ENCODE data around the gene PHF5A.

DNA sequence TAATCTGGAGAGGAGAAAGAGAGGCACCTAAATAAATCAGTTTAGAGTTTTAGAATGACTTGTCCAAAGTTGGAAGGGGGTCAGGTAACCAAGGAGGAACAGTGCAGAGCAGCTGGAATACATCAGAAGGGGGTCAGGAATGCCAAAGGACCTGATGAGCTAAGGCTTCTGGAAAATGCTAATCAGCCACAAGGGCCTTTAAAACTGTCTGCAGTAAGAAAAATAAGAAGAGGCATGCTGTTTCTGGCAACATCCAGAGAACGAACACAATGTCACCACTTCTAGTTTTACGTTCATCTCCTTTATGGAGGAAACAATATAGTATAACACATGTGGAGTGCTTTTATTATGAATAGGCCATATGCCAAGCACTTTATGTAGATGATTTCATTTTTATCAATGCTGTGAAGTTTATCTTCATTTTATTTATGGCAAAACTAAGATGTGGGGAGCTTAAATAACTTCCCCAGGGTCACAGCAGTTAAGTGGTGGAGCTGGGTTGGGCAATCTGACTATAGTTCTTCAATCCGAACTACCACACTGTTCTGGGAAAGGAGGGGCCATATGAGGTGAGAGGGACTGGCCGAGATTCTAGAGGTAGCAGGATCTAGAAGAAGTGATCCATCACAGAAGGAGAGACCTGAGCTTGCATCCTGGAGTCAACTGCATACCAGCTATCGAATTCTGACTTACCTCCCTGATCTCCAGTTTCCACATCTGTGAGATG is 23.0 kb upstream of the PHF5A start:
- TF ChIP-seq, protein P1, sequence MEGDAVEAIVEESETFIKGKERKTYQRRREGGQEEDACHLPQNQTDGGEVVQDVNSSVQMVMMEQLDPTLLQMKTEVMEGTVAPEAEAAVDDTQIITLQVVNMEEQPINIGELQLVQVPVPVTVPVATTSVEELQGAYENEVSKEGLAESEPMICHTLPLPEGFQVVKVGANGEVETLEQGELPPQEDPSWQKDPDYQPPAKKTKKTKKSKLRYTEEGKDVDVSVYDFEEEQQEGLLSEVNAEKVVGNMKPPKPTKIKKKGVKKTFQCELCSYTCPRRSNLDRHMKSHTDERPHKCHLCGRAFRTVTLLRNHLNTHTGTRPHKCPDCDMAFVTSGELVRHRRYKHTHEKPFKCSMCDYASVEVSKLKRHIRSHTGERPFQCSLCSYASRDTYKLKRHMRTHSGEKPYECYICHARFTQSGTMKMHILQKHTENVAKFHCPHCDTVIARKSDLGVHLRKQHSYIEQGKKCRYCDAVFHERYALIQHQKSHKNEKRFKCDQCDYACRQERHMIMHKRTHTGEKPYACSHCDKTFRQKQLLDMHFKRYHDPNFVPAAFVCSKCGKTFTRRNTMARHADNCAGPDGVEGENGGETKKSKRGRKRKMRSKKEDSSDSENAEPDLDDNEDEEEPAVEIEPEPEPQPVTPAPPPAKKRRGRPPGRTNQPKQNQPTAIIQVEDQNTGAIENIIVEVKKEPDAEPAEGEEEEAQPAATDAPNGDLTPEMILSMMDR (IDR thresholded peaks at IDR 0.05) = no peak
- no peak for TF ChIP-seq POLR2A (IDR thresholded peaks at IDR 0.05)

All from testis (tissue), 2 donors.